HG03139 (cell line): Measurements from ENCODE around the gene ZSWIM6.

ENCODE experiments used
- ATAC-seq: cut with Tn5 transposase; IDR thresholded peaks from one replicate; pipeline ENCODE4 v1.9.1; 2021; ENCODE audit not compliant: unreplicated experiment

Gene ZSWIM6

DNA sequence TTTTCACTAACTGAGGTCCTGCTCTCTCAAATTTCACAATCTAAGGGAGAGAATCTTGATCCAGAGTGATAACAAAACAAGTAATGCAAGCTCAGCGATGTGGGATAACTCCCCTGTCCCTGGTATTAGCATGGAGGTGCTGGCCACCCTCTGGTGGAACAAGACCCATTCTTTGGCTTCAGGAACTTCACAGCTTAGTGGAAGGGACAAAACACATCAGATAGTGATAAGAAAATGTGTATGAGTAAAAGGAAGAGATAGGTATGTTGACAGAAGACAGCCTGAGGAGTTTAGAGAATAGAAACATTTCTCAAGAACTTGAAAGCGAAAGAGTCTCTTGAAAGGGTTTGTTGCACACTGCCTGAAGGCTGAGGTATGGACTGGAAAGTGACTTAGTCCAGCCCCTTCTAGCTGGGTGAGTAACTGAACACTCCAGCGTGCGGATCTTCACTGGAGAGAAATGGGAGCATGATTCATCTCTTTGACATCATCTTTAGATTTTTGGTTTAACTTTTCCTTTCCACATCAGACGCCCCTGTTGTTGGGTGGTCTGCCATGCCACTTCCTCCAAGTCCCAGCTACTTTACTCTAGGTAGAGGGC, 25.4 kb upstream of the ZSWIM6 start:
- peak; percentile 67 for ATAC-seq

- ATAC-seq: no peak
Measured at GRCh38 chr5:61307191-61307590, 24.9 kb upstream of the ZSWIM6 start.

DNA sequence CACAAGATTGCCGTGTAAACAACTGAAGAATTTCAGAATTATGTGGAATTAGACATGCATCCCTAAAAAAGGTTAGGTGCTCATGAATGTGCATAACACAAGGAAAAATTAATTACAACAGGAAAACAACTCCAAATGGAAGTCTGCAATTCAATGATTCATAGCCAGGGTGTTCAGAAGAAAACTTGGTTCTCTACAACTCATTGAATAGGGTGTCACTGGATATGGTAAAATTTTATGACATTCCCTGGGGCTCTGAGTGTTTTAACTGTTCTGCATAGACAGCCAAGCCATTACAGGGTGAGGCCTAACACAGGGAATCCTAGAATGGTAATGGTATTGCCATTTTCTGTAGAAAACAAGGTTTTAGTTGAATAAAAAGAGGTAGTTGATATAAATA, 24.4 kb upstream of the ZSWIM6 start:
- ATAC-seq: no peak

GRCh38 chr5:61308712-61309111, 23.3 kb upstream of the ZSWIM6 start:
- ATAC-seq: no peak

- no peak for ATAC-seq
Measured at GRCh38 chr5:61309115-61309514, 22.9 kb upstream of the ZSWIM6 start.

DNA sequence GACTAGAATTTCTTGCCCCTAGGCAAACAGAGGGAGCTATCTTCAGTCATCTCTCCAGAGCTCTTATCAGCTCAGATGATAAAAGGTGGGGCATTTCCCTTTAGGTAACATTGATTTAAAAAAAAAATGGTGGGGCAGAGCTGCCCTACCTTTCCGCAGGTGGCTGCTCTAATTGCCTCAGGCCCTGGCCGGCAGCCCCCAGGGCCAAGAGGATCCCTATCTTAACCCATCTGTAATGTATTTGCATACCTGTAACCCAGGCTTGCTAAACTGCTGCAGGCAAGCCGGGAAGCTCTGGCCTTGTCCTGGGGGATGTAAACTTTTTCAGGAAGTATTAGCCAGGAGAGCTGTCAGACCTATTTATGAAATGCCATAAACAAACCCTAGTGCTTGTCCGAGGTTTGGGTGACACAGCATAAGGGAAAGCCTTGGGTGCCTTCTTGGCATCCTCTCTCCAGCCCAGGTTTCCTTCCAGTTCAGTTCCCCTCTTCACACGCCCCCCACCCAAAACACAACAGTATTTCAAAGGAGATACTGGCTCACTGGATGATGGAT, 20.9 kb upstream of the ZSWIM6 start:
- ATAC-seq: no peak

DNA sequence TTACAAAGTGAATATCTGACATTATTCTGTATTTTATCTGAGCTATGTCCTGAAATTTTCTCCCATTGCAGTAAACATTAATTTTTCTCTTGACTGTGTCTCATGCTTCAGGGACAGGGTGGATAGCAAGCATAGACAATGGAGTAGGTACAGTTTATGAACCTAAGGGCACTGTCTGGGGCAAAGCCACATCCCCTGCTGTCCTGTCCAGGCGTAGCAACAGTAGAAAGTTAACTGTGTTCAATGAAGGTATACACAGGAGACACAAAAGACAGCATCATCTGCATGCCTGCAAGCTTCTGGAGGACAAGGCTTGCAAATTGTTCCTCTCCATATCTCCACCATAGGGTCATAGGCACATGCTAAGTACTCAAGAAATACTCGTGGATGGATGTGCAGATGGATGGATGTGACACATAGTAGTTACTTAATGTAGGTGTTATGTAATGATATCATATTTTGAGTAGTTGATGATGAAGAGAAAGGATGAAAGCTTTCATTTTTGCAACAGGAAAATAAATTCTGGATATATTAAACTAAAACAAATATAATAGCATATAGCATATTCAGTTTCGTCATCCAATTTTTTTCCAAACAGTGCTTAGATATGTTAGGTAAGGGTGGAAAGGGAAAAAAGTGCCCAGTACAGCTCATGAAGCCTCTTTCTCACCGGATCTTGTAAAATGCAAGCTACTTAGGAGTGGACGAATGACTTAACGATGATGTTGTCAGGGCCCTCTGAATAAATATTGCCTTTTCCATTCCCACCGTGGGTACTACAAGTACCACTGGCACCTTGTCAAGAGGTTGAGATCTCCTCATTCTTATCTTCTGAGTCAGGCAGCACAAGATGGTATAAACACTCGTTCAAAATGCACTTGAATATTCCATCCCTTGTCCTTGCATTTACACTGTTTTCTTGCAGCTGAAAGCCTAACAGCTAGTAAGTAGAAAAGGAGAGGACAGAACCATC, 19.9 kb upstream of the ZSWIM6 start:
- ATAC-seq: no peak

- ATAC-seq: no peak
Measured at GRCh38 chr5:61313960-61314681, 17.9 kb upstream of the ZSWIM6 start.

GRCh38 chr5:61318376-61318775, 13.7 kb upstream of the ZSWIM6 start:
- ATAC-seq: no peak

GRCh38 chr5:61319388-61320146, 12.5 kb upstream of the ZSWIM6 start:
- peak; percentile 98 for ATAC-seq

- no peak for ATAC-seq
Measured at GRCh38 chr5:61320860-61321259, 11.2 kb upstream of the ZSWIM6 start.

- no peak for ATAC-seq
Measured at GRCh38 chr5:61321669-61322068, 10.4 kb upstream of the ZSWIM6 start.

DNA sequence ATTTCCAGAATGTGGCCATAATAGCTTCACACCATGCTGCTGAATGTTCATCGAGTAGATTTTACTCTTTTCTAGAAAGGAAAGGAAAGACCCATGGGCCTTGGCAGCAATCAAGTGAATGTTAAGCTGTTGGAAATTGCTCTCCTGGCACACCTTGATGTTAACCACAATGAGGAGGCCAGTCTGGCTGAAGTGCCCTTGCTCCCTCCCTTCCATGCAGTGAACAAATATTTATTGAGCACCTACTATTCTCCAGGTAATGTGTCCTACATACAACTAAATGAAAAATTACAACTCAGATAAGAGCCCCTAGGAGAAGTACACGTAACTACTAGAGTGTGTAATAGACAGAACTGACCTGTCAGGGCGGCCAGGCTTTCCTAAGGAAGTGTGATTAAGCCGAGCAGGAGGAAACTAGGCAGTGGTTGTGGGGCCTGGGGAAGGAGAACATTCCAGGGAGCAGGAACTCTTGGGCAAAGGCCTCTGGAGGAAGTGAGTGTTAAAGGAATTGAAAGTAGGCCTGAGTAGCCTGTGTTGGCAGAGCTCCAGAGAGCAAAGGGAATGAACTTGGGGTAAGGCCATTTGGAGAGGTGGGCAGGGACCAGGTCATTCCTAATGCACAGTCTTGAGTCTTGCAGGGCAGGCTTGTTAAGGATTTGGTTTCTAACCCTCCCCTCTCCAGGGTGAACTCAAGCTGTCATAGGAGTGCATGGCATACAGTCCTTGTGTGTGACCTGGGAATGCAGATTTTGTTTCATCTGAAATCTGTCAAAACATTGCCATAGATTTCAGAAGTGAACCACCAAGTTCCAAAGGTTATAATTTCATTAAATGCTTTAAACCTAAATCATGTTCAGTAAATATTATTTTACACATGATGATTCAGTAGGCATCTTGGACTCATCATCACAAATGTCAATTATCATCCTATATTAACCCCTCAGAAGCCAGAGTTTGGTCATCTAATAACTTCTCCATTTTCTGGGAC, 9.0 kb upstream of the ZSWIM6 start:
- ATAC-seq: no peak

DNA sequence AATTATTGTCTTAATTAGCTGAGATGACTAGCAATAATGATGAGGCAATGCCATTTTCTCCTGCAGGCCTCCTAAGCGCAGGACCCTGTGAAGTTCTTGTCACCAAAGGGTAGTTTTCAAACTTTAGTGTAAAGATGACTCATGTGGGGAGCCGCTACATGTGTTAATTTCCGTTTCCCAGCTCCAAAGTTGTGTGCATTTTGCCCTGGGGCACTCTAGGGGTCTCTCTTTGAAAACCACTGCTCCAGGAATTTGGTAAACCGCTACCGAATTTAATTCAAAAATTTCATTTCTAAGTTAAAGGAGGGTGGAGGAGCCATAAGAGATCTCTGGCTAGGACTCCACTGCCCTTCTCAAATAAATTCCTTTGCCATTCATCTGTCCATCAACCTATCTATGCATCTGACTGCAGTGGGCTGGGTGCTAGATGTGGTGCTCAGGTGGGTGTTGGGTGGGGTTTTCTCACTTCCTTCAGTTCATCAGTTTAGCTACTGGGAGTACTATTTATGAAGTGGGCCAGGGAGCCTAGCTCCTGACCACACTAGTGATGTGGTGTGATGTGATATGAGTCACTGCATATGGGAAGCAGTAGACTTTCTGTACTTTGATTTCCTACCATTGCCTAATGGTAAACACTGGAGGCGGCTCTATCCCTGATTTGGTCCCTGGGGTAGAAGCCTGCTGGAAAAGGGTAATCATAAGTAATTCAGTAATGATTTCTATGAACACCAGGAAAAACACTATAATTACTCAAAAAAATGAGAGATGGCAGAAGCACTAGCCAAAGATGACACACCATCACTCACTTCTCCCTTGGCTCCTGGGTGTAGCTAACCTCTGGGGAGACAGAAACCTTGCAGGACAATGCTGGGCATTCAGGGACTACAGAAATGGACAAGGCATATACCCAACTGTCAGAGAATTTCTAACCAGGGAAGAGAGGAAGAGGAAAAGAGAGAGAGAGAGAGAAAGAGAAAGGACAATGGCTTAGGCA, 4.0 kb upstream of the ZSWIM6 start:
- ATAC-seq: no peak

- no peak for ATAC-seq
Measured at GRCh38 chr5:61328791-61329549, 3.1 kb upstream of the ZSWIM6 start.

DNA sequence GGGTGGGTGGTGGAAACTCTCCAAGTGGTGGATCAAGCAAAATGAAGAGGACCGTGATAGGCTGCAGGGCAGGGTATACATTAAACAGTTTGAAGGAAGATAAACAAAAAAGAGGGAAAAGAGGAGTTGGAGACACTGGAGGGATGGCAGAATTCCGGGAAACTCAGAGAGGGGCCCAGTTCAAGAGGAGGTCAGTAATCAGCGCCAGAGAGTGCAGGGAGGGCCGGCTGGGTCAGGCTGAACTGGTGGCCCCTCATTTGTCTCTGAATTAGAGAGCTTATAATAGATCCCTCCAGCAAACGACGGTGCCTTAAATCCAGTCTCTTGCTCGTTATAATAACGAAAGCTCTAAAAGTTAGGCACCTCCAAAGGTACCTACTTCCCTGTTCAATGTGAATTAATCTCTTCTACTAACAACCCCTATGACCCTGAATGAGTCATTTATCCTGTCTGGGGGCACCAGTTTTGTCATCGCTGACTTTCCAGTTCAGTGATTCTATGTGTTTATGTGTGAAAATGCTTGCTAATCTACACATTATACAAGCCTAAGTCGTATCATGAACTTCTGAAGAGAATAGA, 2.4 kb upstream of the ZSWIM6 start:
- no peak for ATAC-seq

DNA sequence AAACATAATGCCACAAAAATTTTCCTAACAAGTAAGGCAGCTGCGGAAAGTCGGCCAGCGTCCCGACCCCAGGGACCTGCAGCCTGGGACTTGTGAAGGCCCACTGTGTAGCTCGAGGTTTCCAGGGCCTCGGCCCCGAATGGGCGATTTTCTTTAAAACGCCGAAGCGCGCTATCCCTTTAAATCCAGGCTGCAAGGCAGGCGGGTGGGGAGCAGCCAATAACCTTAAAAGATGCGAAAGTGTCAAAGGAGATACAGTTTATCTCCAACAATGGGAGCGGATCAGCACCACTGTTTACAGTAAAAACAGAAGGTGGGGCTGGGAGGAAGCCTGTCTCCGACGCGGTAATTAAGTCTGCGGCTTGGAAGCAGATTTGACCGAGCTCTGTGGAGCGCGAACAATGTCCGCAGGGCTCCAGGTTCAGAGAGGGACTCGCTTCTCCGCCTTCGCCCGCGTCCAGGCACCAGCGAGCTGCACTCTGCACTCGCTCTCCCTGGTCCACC, 1.7 kb upstream of the ZSWIM6 start:
- ATAC-seq: peak; percentile 0
